DMS153 (cell line): Measurements from ENCODE around the gene RTTN.

Source experiments
- DNase-seq: peaks from one replicate; lab custom pipeline; 2025; lab: John Stamatoyannopoulos, UW

Gene RTTN

DNA sequence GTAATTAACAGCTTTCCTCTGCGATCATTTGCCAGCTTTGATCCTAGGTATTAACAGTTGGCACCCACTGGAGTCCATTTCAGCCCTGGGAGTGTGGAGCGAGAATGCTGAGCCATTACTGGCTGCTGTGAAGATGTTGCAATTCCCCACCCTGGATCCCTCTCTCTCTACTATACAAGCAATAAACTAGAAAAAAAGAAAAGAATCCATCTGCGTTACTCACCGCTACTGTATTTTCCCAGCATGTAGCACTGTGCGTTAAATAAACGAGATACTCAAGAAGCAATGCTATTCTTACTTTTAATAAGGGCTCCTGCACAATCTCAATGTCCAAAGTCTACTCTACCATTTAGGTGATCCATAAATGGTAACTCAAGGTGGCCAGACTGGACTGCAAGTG lies 8.5 kb downstream of the RTTN start:
- DNase-seq, result no peak

DNA sequence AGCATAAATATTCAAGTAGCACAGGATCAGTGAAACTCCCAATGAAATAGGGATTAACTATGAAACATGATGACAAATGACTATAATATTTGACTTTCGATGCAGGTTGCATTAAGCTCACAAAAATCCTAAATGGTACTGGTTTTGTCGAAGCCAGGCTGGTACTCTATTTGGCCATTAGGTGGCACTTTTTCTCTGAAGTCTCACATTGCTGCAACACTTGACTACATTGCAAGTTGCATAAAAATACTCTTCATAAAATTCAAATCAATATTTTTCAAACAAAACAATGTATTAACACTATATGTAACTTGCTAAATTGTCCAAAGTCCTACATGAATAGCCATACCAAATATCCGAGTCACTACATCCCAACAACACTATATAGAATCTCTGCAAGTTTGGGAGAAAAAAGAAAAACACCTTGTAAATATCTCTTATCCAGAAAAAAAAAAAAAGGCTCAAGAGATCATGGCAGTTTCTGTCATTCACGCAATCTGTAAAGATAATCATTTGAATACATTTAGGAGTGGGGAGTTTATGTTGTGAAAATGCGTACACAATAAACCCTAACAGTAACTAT lies 9.5 kb downstream of the RTTN start:
- DNase-seq, result no peak

DNA sequence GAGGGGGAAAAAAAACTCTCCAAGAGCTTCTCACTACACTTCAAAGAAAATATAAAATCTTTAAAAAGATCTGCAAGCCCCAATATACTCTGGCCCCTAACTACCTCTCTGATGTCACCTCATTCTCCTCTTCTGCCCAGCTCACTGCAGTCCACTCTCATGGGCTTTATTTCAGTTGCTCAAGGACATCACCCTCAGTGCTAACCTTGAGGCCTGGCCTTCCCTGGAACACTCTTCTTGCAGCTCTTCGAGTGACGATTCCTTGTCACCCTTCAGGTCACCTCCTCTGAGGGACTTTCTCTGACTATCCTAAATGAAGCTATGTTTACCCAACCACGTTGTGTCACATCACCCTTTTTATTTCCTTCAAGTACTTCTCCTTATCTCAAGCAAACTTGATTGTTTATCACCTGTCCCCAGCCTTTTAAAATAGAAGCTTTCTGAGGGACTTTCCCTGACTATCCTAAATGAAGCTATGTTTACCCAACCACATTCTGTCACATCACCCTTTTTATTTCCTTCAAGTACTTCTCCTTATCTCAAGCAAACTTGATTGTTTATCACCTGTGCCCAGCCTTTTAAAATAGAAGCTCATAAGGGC lies 10.4 kb downstream of the RTTN start:
- no peak for DNase-seq

DNA sequence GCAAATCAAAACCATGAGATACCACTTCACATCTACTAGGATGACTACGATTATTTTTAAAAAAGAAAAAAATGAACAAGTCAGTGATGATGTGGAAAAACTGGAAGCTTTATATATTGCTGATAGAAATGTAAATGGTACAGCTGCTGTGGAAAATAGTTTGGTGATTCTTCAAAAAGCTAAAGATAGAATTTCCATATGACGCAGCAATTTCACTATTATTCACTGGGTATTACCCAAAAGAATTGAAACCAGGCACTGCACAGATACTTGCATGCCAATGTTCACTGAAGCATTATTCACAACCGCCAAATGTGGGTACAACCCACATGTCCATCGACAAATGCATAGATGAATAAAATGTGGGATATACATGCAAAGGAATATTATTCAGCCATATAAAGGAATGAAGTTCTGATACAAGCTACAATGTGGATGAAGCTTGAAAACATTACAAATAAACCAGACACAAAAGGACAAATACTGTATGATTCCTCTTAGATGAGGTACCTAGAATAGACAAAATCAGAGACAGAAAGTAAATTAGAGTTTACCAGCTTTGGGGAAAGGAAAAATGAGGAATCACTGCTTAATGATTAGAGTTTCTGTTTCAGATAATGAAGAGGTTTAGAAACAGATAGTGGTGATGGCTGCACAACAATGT lies 11.1 kb downstream of the RTTN start:
- DNase-seq, result no peak

DNA sequence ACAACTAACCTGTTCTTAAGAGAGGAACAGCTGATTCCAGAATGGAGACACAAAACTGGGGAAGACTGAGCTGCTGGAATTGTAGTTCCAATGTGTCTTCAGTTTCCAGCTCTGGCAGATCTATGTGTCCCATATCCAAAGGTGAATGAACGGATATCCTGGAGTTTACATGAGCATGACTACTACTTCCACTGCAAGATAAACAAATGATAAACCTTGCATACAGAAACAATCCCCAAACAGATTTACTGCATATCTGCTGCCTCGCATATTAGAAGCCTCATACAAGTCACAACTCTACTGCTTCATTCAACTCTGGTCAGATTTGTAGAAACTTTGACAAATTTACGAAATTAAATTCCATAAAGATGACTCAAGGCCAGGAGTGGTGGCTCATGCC lies 15.0 kb downstream of the RTTN start:
- no peak for DNase-seq

DNA sequence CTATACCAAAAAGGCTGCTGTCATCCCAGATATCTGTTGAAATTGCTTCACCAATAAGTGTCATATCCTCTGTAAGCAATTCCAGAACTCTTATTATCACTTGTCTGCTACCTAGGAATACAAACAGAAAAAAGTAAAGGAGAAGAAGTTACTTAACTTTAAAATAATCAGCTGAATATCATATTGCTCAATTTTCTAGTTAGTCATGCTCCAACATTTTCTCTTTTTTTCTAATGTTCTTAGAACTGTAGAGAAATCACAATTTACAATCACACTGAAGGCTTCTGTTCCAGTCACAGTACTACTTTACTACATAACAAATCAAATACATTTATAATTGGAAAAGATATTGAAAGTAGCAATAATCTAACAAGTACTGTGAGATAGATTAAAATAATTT lies 17.4 kb downstream of the RTTN start:
- no peak for DNase-seq

DNA sequence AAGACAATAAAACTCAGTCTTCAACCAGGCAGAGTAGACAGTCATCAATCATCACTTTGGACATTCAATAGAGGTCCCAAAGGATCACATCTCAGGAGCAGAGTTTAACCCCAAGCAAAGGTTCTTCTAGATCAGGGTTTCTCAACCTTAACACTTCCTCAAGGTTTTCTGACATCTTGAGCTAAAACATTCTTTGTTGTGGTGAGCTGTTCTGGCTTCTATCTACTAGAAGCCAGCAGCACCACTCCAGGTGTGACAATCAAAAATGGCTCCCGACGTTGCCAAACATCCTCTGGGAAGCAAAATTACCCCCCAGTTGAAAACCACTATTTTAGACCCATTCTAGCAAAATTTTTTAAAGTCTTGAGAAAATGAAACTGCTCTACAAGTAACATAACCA lies 22.0 kb downstream of the RTTN start:
- DNase-seq, result no peak

DNA sequence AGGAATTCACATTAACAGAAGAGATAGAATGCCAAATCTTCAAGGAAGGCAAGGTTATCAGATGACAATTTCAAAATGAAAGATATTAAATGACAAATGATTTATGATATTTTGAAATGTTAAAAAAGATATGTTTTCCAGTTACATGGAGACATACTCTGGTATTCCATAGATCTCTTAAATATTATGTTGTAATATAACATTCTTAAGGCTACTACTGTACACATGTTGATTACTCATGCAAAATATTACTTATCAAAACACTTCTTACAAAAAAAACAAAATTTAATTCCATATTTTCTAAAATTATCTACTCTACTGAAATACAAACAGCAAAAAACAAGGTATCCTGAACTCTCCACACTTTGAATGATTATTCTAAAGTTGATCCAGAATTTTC lies 22.9 kb downstream of the RTTN start:
- no peak for DNase-seq

DNA sequence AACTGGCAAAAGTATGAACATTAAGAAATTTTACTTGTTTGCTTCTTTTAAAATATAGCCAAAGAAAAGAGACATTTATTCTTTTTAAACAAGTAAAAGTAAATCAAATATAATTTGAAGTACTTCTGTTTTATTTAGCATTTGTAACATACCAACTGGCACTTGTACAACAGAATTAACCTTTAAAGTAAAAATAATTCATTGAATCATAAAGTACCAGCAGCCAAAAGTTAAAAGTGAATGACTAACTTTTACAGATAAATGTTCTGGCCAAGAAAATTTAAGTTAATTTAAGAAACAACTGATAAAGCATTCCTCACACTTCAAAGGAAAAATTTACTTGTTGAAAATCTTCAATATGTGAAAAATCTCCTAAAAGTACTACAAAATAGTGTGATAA lies 23.8 kb downstream of the RTTN start:
- no peak for DNase-seq

DNA sequence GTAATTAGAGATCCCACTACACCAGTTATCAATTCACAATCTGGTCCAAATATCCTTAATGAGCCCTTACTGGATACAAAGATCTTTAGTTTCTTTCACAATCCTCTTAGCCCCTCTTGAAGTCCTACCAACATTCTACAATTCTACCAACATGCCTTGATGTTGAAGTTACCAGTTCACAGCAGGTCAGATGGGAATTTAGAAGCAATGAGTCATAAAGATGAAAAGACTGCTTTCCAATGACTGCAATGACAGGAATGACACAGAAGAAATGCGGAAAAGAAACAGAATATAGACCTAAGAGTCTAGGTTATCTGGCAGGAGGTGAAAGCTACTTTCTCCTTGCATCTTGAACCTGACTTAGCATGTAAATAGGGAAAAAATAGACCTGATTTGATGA lies 24.5 kb downstream of the RTTN start:
- DNase-seq, result no peak

DNA sequence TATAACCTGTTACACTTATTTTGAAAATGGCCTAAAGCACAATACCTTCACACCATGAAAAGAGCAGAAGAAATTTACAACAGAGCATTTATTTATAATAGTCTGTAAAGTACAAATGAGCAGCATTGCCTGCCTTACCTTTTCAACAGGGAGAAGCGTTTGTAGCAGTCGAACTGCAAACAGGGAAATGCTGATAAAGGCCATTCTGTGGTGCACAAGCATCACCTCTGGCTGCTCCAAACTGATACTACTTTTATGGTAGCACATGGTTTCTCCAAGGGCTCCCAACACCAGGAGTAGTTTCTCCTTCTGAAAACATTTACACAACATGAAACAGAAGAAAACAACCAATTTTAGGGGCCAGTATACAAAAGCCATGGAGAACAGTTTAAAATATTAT lies 28.9 kb downstream of the RTTN start:
- DNase-seq, result no peak

DNA sequence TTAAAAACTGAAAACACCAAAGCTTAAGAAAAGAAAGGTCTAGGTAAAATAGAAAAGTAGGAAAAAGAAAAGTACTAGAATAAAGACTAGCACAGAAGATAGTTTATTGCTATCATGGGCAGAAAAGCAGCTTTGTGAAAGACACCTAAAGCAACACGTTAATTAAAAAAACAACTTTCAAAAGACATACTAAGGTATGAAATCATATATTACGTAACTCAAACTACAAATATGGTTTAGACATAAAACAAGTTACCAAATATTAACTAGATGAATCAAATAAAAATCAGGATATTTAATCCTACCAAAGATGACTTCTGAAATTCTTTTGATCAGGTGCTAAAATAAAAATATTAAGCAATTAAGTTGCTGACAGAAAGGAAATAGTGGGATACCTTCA lies 30.3 kb downstream of the RTTN start:
- DNase-seq, result no peak

DNA sequence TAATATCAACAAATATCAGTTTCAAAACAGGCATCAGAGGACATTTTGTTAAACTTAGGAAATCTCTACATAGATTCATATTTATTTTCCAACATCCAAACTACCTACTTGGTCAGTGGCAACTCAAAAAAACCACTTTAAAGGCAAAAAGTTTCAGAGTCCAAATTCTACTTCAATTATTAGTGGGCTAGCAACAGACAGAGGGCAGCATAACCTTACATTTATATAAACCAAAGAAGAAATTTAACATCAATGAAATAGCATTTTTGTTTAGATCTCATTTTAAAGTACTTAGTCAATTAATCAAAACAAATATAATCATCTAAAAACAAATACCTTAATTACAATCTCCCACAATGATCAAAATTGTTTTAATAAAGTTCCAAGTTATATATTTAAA lies 33.3 kb downstream of the RTTN start:
- no peak for DNase-seq

DNA sequence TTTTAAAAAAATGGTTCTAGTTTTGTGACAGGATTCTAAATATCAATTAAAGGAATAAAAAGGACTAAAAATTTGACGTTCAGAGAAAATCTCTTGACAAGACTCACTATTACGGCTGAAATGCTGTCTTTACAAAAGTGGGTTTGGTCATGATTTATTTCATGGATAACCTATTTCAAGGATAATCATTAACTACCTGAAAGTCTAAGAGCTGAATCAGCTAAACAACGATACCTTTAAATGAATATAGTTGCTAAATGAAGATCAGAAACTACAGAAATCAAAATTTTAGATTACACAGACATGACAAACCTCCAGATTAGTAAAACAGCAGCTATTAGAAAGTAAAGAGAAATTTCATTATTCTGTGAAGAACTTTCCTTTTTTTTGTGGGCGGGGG lies 35.7 kb downstream of the RTTN start:
- DNase-seq, result no peak

DNA sequence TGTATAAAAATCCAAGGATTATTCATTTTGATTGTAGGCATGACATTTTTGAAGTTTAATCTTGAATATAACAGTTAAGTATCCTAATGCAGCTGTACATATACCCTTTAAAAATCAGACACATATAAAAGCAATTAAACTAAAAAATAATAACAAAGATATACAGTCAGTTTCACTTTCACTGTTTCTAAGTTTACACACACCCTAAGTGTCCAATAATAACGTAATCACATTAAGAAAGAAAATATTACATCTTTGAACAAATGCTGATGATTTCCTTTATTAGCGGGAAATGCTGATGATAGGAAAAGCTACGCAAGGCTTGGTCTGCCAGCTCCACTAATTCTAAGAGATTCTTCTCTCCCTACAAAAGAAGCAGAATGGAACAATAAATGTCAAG lies 38.8 kb downstream of the RTTN start:
- DNase-seq, result no peak

DNA sequence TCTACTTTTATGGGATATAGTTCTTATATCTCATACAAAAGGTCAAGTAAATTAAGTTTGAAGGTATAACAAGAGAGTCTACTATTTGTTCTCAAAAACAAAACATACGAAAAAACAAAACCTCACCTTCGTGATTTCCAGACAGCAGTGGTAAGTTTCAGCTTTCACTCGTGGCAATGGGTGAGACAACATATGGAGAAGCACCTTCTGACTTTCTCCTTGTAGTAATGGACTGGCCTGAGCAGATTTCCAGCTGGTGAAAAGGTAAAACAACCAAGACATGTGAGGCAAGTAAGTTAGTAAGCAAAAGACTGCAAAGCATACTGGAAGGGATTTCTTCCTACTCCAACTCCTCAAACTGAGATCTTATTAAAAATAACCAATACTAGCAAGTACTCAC lies 39.6 kb downstream of the RTTN start:
- DNase-seq, result no peak

DNA sequence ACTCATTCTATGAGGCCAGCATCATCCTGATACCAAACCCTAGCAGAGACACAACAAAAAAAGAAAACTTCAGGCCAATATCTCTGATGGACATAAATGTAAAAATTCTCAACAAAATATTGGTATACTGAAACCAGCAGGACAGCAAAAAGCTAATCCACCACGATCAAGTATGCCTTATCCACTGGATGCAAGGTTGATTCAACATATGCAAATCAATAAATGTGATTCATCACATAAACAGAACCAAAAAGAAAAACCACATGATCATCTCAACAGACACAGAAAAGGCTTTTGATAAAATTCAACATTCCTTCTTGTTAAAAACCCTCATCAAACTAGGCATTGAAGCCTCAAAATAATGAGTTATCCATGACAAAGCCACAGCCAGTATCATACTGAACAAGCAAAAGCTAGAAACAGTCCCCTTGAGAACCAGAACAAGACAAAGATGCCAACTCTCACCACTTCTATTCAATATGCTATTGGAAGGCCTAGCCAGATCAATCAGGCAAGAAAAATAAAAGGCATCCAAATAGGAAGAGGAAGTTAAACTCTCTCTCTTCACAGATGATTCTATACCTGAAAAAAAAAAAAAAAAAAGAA lies 45.3 kb downstream of the RTTN start:
- DNase-seq, result no peak

DNA sequence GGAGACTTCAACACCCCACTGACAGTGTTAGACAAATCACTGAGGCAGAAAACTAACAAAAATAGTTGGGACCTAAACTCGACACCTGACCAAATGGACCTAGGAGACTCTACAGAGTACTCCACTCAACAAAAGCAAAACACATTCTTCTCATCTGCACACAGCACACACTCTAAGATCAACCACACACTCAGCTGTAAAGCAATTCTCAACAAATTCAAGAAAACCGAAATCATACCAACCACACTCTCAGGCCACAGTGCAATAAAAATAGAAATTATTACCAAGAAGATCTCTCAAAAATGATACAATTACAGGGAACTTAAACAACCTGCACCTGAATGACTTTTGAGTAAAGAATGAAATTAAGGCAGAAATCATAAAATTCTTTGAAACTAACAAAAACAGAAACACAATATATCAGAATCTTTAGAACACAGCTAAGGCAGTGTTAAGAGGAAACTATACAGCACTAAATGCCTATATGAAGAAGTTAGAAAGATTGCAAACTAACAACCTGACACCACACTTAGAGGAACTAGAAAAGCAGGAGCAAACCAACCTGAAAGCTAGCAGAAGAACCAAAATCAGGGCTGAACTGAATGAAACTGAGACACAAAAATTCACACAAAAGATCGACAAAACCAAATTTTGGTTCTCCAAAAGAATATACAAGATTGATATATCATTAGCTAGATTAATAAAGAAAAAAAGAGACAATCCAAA lies 46.3 kb downstream of the RTTN start:
- no peak for DNase-seq

DNA sequence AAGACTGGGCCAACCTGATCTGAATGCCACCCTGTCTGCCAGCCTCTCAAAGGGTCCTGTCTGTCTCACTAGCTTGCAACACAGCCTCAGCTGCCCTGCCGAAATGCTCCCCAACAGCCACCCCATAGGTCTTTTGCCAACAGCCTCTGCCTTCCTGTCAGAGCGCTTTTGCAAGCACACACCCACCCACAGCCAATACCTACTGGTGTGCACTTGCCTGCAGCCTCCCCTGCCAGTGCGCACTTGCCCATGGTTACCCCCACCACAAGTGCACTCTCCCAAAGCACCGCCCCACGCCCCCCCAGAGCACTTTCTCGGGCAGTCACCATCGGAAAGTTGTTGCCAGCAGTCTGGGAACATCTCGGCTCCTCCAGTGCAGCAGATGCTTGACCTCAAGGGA lies 48.6 kb downstream of the RTTN start:
- DNase-seq, result no peak

DNA sequence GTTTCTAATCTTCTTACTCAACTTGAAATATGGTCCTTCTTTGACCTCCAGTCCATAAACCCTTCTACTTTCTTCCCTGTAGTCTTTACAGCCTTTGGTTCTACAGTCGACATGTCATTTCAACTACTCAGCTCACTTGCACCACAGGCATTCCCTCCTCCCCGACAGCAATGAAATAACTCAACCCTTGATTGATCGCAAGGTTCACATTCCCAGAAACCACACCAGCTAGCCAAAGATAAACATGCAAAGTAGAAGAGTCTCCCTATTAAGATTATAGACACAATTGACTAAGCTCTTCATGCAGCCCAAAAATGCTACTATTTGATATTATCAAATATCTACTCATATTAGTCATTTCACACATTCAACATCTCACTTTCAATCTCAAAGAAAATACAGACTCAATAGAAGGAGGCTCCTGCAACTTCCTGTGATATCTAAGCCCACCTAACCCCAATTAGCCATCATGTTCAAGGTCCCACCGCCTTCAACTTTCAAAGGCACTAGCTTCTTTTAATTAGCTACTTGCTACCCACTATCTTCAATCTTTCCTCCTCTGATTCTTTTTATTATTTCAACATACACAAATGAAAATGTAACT lies 50.8 kb downstream of the RTTN start:
- DNase-seq, result no peak

DNA sequence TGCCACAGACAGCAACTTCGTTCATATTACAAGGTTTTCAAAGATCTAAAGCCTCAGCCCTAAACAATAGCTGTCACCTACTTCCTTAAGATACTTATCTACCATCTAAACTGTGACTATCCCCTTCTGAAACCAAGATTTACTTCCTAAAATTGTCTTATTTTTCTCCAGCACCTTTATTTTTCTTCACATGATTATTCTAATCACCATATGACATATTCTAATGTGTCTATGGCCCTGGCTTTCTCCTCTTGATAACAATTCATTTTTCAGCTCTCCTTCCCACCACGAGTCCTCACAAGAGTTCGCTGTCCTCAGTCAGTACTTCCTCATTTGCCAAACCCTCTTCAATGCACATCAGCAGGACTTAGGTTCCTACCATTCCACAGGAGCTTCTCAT lies 53.9 kb downstream of the RTTN start:
- no peak for DNase-seq

DNA sequence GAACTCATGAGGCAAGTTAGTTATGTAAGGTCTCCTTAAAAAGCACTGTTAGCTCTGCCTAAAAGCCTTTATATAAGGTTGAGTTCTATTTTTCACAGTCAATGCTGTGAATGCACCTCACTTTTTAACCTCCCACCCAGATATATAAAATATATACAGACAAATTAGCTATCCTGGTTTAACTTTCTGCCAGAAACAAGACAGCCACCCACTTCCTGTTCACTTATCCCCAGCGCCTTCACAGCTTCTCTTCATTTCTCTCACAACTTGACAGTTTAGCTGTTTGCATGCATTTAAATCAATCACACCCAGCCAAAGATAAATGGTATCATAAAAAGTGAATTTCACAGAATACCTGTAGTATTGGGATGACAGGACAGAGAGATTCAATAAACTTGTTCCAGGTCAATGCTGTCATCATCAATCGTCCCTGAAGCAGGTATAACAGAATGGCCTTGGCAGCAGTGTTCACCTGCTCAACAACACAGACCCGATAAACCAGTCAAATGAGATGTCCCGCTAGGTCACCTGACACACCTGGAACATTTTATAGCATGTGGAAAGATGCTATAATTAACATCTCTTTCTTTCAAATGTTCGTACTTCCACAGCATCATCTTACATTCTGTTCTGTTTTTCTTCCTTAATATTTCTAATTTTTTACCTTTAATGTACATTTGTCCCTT lies 55.7 kb downstream of the RTTN start:
- DNase-seq, result no peak
